ENCODE data around the gene ZDHHC6.
"Not testable (repeated sequence)": the region's sequence is repeated elsewhere in the genome, so short reads cannot be mapped to it uniquely, and the experiment has no call there.

Gene ZDHHC6

DNA sequence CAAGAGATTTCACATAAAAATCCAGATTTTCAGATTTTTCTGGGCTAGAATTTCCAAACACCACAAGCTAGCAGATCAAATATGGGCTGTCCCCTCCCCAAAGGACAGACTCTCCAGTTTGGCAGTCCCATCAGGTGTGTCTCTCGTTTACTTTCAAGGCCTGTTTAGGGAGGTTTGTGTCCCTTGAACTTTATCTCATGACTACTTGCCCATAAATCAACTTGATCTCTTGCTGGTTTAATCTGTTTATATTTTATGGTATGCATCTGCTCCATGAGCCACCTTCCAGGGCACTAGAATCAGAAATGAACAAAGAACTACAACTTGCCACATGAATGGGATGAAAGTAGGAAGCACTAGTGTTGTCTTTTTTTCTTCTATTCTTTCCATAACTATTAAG is 5.2 kb downstream of the ZDHHC6 start:
- DNase-seq, result no peak

DNA sequence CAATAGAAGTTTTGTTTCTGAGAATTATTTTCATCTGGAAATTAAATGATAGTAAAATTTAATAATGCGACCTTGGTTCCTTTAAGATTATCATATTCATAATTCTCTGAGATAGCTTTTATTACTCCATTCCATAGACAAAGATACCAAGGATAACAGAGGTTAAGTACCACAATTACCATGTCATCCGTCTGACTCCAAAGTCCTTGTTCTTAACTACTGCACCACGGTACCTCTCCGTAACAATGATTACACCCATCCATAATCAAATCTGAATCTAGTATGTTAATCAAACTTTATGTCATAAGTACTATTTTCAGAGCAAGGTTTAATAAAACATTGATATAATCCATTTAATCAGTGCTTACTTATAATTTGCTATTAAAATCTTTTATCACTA is 8.4 kb downstream of the ZDHHC6 start:
- no peak for DNase-seq

DNA sequence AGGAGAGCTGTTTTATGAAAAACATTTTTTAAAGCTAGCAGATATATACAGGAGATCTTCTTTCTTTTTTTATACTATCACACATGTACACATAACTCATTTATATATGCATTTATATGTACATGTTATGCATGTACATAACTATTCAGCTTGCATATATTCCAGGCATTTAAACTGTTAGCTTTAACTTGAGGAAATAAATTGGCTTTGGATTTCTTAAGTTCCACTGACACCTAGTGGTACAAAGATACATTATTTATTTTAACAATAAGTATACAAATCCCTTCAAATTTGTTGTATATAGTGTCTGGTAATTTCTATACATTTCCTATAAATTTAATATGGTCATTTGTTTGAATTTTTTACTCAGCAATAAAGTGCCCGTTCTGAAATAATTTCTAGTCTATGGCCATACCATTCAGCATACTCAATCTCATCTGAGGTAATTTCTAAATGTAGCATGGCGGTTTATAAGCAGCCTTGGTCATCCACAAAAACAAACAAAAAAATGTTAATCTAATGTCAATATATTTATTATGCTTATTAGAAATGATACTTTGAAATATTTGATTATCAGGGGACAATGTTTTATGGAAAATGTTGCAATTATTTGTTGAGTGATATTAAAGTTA is 11.6 kb downstream of the ZDHHC6 start:
- no peak for DNase-seq

DNA sequence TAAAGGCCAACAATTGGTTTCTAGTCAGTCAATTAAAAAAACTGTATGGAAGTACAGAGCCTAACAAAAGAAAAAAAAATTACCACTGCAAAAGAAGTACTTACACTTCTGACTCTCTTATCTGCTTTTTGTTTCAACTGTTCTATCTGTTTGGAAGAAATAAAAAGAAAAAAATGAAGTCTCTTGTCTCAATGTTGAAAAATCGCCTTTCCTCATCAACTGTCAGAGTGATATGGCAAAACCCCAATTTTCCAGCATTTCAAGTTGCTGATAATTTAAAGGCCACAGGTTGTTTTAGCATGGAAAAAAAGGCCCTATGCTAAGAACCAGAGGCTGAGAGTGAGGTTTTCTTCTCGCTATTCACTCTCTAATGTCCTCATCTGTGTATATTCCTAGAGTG is 13.6 kb downstream of the ZDHHC6 start:
- no peak for DNase-seq

DNA sequence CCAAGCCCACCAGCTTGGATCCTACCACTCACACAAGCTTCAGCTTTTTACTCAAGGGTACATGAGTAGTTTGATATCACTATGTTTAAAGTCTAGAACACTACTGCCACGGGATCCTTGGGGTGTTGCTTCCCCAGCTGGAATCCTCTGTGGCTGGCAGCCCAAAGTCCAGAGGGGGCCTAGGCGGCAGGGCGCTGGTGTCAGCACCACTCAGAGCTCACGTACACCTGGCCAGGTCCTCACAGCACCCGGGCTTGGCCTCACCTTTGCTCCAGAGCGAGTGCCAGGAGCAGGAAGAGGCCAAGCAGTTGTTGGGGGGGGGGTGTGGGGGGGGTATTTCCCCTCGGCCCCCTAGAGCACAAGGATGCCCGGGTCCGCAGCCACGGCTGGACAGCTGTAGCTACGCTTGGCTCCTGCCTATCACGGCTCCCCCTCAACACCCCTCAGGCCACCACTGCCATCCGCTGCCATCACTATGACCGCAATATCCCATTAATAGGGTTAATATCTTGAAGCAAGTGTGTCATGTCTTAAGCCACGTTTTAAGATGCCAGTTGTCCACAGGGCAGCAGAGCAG is 17.0 kb downstream of the ZDHHC6 start:
- no peak for DNase-seq

DNA sequence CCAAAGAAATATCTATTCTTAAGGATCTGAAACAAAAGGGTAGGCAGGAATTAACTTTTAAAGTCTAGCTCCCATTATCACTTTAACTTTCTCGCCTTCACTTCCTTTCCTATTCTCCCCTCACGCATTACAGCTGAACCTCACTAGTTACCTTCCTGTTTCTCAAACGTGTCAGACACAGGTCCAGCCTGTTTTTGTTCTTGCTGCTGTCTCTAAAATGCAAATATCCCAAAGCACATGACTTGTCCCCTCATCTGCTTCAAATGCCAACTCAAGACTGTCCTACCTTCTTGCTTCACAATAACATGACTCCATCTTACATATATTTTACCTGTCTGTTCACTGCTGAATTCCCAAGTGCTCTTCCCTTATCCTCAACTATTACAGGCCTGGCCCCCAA is 17.6 kb downstream of the ZDHHC6 start:
- no peak for DNase-seq

DNA sequence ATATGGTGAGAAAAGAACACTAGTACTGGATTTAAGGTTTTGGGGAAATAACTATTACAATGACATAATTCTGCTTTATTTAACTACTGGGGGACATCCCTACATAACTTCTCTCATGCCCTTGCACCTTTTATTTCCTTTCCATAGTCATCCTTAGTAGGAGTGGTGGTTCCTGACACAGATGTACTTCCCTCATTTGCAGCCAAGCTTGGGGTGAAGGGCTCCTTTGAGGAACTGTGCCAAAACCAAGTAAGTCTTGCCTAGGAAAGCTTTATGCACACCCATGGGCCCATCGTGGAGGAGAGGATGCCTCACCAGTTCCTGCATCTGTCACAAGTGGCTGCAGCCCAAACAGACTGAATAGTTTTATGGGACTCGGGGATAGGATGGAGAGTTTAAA is 20.6 kb downstream of the ZDHHC6 start:
- DNase-seq, result no peak

DNA sequence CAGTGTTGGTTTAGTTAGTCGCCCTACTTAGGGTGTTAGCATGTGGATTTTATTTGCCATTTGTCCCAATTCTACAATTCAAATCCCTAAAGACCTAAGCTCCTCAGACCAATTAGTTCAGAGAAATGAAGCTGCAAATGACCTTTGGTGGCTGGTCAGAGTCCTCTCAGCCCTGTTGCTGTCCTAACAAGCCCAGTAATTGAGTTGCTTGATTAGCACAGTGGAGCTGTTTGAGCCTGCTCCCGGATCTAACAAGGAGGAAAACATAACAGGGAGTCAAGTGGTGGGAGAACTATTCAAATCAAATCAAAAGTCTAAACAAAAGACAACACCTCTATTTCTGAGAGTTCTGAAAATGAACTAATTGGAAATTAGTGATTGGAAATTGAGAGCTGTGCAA is 22.1 kb downstream of the ZDHHC6 start:
- DNase-seq, result no peak

DNA sequence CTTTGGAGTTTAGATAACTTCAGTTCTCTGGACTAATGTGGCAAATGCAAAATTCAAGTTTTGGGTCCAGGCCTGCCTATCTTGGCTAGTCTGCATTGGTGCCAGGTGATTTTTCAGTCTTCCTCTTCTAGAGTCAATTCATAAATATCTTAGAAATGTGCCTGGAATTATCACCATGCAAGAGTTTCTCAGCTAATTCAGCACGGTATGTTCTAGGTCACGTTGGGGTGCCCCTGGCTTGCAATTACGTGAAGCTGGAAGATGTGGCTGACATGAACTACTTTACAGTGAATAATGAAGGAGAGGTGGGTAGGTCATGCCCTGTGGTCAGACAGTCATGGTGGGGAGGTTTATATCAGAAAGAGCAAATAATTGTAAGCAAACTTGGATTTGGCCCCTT is 25.0 kb downstream of the ZDHHC6 start:
- no peak for DNase-seq

DNA sequence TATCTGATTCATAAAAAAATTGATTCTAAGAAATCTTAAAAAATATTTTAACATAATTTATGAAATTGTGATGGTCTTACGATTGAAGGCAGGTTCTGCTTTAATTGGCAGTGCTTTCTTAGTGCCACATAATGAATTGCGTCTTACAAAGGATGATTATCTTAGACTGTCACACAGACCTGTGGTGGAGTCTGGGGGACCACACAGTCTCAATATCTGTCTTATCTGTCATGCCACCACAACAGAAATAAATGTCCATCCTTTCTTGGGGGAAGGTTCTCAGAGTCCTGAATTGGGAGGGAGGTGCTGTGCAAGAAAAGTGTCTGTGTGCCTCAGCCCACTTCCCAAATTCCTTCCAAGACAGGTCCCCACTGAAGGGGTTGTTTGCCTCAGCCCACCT is 34.0 kb downstream of the ZDHHC6 start:
- no peak for DNase-seq

DNA sequence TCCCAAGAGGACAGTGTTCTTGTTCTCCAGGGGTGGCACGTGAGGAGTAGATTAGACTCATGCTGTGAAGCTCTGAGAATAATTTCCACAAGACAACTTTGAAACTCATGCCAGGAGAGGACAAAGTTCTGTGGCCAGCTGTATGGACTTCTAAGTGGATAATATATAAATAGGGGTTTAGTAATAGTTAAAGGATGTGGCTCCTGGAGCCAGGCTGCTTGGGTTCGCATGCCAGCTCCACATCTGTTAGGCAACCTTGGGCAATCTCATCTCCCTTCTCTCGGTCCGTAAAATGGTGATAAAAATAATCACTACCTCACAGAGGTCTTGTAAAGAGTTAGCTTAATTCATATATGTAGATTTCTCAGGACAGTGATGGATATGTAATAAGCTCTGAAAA is 37.0 kb downstream of the ZDHHC6 start:
- DNase-seq, result no peak

DNA sequence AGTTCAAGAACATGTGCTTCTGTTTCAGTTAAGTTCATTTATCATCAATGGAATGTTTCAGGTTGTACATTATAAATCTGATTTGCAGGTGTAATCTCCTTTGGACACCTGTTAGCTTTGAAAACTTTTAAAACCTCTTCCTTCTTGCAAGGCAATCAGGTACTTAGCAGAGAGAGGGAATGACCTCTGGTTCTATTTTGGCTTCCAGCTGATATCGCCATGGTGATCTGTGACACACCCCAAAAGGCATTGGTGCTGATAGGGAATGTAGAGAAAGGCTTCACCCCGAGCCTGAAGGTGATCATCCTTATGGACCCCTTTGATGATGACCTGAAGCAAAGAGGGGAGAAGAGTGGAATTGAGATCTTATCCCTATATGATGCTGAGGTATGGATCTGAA is 37.4 kb downstream of the ZDHHC6 start:
- DNase-seq, result no peak

DNA sequence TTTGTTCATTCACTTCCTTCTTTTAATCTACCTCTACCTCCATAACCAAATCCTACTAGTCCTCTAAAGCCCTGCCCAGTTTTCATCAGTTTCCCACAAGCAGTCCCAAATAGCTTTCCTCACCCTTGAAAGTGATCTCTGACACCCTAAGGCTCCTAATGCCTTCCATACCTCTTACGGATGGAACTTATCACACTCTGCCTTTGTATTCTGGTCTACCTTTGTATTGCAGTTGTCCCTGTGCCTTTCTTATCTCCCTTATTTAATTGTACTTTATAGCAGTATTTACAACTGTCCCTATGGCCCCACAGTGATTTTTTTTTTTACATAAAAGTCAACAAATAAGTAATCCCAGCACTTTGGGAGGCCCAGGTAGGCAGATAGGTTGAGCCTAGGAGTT is 39.0 kb downstream of the ZDHHC6 start:
- DNase-seq, result no peak

DNA sequence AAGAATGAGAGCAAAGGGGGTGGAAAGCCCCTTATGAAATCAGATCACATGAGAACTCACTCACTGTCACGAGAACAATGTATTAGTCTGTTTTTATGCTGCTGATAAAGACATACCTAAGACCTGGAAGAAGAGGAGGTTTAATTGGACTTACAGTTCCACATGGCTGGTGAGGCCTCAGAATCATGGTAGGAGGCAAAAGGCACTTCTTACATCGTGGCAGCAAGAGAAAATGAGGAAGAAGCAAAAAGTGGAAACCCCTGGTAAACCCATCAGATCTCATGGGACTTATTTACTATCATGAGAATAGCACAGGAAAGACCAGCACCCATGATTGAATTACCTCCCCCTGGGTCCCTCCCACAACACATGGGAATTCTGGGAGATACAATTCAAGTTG is 39.9 kb downstream of the ZDHHC6 start:
- DNase-seq, result not testable (repeated sequence)

DNA sequence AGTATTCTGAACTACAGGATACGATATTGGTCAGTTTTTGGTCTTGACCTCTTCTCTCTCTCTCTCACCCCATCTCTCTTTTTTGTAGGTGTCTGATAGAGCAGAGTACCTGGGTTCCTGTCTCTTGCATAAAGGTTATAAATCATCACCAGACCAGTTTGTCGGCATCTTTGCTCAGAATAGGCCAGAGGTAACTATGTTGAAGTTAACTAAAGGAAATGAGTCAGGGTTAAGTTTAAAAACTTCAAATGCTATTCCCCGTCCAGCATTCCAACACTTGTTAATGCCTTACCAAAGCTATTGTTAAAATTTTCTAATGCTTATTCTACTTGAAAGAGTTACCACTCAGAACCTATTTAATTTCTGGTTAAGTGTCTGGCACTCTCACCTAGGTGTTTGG is 42.1 kb downstream of the ZDHHC6 start:
- DNase-seq, result no peak

DNA sequence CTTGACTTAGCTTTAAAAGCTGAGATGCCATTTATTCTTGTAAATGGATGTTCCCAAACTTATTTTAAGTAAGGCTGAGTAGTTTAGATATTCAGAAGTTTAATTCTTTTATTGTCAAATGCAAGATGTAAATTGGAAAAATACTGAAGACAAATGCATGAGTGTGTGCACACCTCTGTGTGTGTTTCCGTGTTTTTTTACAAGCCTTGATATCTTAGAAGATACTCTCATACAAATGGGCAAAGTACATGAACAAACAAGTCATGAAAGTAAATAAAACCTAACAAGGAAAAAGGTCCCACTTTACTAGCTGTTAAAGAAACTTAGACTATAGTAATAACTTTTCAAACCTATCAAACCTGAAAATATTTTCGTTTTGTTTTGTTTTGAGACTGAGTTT is 43.8 kb downstream of the ZDHHC6 start:
- DNase-seq, result no peak

DNA sequence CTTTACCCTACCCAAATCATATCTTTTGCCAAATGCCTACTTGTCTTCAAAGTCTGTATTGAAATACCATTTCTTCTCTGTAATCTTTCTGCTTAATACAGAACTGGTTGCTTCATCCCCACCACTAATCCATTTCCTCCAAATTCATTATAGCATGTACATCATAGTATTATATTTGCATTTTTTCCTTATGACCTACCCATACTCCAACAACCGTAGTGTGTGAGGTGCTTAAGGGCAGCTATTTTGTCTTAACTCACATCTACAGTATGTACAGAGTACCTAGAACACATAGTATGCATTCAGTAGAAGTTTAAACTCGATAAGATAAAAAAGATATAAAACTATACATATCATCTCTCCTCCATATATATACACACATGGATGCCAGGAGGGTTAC is 49.1 kb downstream of the ZDHHC6 start:
- no peak for DNase-seq

DNA sequence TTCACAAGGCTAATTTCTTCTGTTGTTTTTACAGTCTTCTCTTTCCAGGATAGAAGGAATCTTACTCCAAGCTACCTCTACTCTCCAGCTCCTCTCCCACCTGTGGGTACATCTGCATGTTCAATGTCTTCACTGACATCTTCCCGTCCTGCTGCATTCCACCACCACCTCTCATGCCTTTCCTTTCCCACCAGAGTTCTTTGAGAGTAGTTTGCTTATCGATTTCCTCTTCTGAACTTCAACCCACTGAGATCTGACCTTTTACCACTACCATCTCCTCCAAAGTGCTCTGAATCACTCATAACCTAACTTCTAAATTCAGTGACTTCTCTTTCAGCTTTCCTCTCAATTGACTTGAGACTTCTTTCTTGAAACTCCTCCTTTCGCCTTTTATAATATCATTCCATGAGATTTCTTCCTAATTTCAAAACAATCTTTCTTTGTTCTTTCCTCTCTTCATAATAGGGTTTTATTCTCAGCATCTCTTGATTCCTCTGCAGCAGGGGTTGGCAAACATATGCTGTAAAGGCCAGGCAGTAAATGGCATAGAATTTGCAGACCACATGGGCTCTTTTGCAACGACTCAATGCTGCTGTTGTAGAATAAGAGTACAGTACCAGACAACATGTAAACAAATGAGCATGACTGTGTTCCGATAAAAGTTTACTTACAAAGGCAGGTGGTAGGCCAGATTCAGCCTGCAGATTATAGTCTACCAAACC is 50.7 kb downstream of the ZDHHC6 start:
- DNase-seq, result no peak

DNA sequence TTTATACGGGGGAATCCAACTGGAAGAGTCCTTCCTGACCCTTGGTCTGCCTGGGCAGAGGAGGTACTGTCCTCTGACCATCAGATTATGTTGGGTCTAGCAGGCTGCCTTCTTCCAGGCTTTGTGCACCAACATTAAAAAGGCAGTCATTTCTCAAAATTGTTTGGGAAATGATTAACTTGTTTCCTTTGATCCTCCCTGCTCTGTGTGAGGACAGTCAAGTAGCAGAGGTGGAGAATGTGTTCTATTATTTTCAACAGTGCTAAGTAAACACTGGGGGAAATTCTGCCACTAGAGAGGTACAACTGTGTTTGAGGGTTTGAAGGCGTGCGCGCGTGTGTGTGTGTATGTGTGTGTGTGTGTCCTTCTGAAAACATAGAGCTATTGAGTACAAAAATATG is 52.2 kb downstream of the ZDHHC6 start:
- DNase-seq, result no peak

DNA sequence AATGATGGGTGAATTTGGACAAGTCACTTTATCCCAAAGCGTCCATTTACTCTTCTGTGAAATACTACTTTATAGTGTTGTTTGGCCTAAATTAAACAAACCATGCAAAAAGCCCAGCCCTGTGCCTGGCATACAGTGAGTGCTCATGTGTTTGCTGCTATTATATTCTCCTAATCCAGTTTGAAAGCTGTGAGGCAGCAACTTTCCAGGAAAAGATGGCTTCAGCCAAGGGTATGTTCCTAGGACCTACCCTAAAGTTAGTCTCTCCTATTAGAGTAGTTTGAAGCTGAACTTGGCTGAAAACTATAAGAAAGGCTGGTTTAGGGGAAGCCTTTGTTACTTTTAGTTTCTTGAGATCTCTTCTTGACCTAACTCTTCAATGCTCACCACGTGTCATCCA is 52.9 kb downstream of the ZDHHC6 start:
- no peak for DNase-seq

DNA sequence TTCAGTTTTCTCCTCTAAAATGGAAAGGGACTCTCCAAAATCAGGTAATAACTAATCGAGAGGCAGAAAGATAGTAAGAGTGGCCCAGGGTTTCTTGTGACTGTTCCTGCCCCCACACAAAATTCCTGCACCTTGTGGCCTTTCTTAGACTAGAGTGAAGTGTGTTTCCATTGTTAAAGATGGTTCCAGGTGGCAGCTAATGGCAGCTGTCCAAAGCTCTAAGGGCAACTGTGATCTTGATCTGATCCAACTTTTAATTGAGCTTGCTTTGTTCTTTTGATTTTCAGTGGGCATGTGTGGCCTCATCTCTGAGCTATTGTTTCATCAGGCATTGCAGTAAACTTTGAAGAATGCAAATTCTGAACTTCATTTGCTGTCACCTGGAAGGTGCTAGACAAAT is 53.4 kb downstream of the ZDHHC6 start:
- DNase-seq, result no peak

DNA sequence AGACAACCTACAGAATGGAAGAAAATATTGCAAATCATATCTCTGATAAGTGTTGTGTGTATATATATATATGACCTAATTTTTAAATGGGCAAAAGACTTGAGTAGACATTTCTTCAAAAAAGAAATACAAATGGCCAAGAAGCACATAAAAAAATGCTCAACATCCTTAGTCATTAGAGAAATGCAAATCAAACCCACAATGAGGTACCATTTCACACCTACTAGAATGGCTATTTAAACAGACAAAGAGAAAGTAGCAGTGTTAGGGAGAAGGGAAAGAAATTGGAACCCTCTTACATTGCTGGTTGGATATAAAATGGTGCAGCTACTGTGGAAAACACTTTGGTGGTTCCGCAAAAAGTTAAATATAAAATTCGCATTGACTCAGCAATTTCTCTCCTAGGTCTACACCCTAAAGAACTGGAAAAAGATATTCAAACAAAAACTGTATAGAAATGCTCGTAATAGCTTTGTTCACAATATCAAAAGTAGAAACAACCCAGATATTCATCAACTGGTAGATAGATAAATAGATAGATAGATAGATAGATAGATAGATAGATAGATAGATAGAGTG is 56.5 kb downstream of the ZDHHC6 start:
- DNase-seq, result no peak

DNA sequence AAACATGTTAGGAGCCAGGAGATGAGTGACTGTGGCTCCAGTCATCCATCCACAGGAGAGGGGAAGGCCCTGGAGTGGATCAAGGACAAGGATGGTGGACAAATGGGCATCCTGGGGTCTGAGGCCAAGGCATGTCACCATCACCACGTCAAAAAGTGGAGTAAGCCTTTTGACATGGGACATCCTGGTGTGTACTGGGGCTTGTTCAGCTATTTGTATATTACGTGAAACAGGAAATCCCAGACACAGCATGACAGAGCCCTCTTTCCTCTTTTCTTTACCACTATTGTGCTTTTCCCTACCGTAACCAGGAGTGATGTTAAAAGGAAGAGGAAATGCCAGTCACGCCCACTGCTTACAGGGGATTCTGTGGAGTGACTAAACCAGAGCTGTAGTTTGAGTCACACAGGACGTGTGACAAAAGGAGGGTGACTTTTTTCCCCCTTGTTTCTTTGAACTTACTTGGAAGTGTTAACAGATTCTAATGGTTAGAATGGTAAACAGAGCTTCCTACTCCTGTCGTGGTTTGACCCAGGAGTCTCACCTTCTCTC is 57.4 kb downstream of the ZDHHC6 start:
- peak; percentile 29 to 59 for DNase-seq

DNA sequence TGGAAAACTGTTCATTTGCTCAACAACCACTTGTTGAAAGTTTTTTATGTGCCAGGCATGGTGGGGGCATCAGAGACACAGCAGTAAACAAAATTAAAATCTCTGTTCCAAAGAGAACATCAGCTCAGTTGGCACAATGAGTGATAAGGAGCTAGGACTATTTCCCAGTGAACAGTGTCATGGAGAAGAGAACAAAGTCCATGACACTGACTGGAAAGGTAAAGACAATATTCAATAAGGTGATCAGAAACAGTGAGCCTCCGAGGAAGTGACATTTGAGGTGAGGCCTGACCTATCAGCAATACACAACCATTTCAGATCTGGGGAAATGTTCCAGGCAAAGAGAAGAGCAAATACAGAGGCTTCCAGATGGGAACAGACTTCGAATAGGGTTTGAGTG is 58.2 kb downstream of the ZDHHC6 start:
- DNase-seq, result no peak
